IPS-18c (cell line): ENCODE results near the gene KDM4B.

ENCODE experiments used
- H3K4me3 ChIP-seq: 2 replicates; pipeline ENCODE4 v1.7.0; 2013; ENCODE audit warnings: low read depth, mild to moderate bottlenecking, low read length, moderate library complexity; ENCODE audit not compliant: insufficient read depth
- H3K9me3 ChIP-seq: one replicate; pipeline ENCODE4 v1.6.1; 2013; ENCODE audit warnings: mild to moderate bottlenecking, low read length, moderate library complexity; ENCODE audit not compliant: control insufficient read depth, insufficient read depth

Gene KDM4B

GRCh38 chr19:4991996-4992698 lies 23.2 kb downstream of the KDM4B start:
- no peak overlapping the region for H3K4me3 ChIP-seq

GRCh38 chr19:4993683-4994082 lies 24.8 kb downstream of the KDM4B start:
- Histone ChIP-seq H3K9me3 (no peaks in the 10 kb centered on the region), H3K4me3 (no peak overlapping the region)

More at GRCh38 chr19:4991996-4992698, 23.2 kb downstream of the KDM4B start:
- H3K9me3 ChIP-seq: no peaks in the 10 kb centered on the region

GRCh38 chr19:4996701-4997100 lies 27.8 kb downstream of the KDM4B start:
- H3K9me3 ChIP-seq: no peaks in the 10 kb centered on the region
- no peak overlapping the region for H3K4me3 ChIP-seq

- no peaks in the 10 kb centered on the region for H3K9me3 ChIP-seq
- H3K4me3 ChIP-seq: no peak overlapping the region
These were observed 28.4 kb downstream of the KDM4B start for GRCh38 chr19:4997297-4997696.

- H3K4me3 ChIP-seq: no peak overlapping the region
- no peaks in the 10 kb centered on the region for H3K9me3 ChIP-seq
These were observed 31.3 kb downstream of the KDM4B start for GRCh38 chr19:5000120-5000611.

- Histone ChIP-seq H3K4me3 (no peak overlapping the region), H3K9me3 (no peaks in the 10 kb centered on the region)
These were observed 32.7 kb downstream of the KDM4B start for GRCh38 chr19:5001615-5002014.

- Histone ChIP-seq H3K4me3 (no peak overlapping the region), H3K9me3 (no peaks in the 10 kb centered on the region)
These were observed 33.2 kb downstream of the KDM4B start for GRCh38 chr19:5002143-5002542.

- H3K4me3 ChIP-seq: no peak overlapping the region
- H3K9me3 ChIP-seq: no peaks in the 10 kb centered on the region
These were observed 34.9 kb downstream of the KDM4B start for GRCh38 chr19:5003781-5004180.

GRCh38 chr19:5005096-5005495 lies 36.2 kb downstream of the KDM4B start:
- Histone ChIP-seq H3K9me3 (no peaks in the 10 kb centered on the region), H3K4me3 (no peak overlapping the region)

- H3K9me3 ChIP-seq: no peaks in the 10 kb centered on the region
- no peak overlapping the region for H3K4me3 ChIP-seq
These were observed 37.3 kb downstream of the KDM4B start for GRCh38 chr19:5006201-5006600.

- Histone ChIP-seq H3K4me3 (no peak overlapping the region), H3K9me3 (no peaks in the 10 kb centered on the region)
These were observed 37.9 kb downstream of the KDM4B start for GRCh38 chr19:5006821-5007220.

GRCh38 chr19:5011476-5012238 lies 42.7 kb downstream of the KDM4B start:
- H3K9me3 ChIP-seq: no peaks in the 10 kb centered on the region
- H3K4me3 ChIP-seq: no peak overlapping the region

GRCh38 chr19:5012688-5013457 lies 44.0 kb downstream of the KDM4B start:
- H3K9me3 ChIP-seq: no peaks in the 10 kb centered on the region
- H3K4me3 ChIP-seq: no peak overlapping the region

- H3K9me3 ChIP-seq: no peaks in the 10 kb centered on the region
- no peak overlapping the region for H3K4me3 ChIP-seq
These were observed 44.8 kb downstream of the KDM4B start for GRCh38 chr19:5013761-5014160.

- no peaks in the 10 kb centered on the region for H3K9me3 ChIP-seq
- no peak overlapping the region for H3K4me3 ChIP-seq
These were observed 46.0 kb downstream of the KDM4B start for GRCh38 chr19:5014941-5015340.

GRCh38 chr19:5016268-5016667 lies 47.4 kb downstream of the KDM4B start:
- Histone ChIP-seq H3K9me3 (no peaks in the 10 kb centered on the region), H3K4me3 (no peak overlapping the region)

- no peaks in the 10 kb centered on the region for H3K9me3 ChIP-seq
These were observed 47.9 kb downstream of the KDM4B start for GRCh38 chr19:5016781-5017180.

GRCh38 chr19:5017235-5017634 lies 48.3 kb downstream of the KDM4B start:
- Histone ChIP-seq H3K9me3 (no peaks in the 10 kb centered on the region), H3K4me3 (no peak overlapping the region)

More at GRCh38 chr19:5016781-5017180, 47.9 kb downstream of the KDM4B start:
- H3K4me3 ChIP-seq: no peak overlapping the region
